Activated CD8-positive, alpha-beta T cell treated with anti-CD3 and anti-CD28 coated beads, Interleukin-2, amount 10 ng/mL, durations not matched to agents 7 days and 5 days (primary cell): ENCODE measurements around the gene NF1. TPM values are rescaled to one million over a fixed set of nuclear protein-coding genes. Genes with fewer than 3 reads are reported as not detected.
"Not testable (repeated sequence)": the region's sequence is repeated elsewhere in the genome, so short reads cannot be mapped to it uniquely, and the experiment has no call there.

Experiments used
- ATAC-seq: fragments of 150-1000 bp; cut with Tn5 transposase; one replicate; pipeline ENCODE4 v1.10.0; 2021; ENCODE audit warnings: moderate library complexity
- CTCF ChIA-PET: fragments of 350-600 bp; sonication (Branson Sonifier 250); formaldehyde crosslinking; loops from one replicate; lab custom pipeline; 2021; ENCODE audit warnings: antibody characterized with exemption; lab: Charles Lee
- POLR2A ChIA-PET: fragments of 350-600 bp; sonication (Branson Sonifier 250); formaldehyde crosslinking; loops from one replicate; lab custom pipeline; 2021; ENCODE audit warnings: antibody characterized with exemption; lab: Charles Lee
- DNase-seq: peaks from one replicate; pipeline ENCODE4 v3.0.0-alpha.2; 2020
- H3K27ac Mint-ChIP-seq: one replicate; pipeline ENCODE4 v1.8.0; 2021; ENCODE audit warnings: mild to moderate bottlenecking, mixed read lengths
- H3K27me3 Mint-ChIP-seq: one replicate; pipeline ENCODE4 v1.8.0; 2021; ENCODE audit warnings: low read depth, mixed read lengths
- H3K36me3 Mint-ChIP-seq: one replicate; pipeline ENCODE4 v1.8.0; 2021; ENCODE audit warnings: low read depth, mixed read lengths
- H3K4me1 Mint-ChIP-seq: one replicate; pipeline ENCODE4 v1.8.0; 2021; ENCODE audit warnings: low read depth, mixed read lengths
- H3K4me3 Mint-ChIP-seq: one replicate; pipeline ENCODE4 v1.8.0; 2021; ENCODE audit warnings: mild to moderate bottlenecking, mixed read lengths
- H3K9me3 Mint-ChIP-seq: one replicate; pipeline ENCODE4 v1.8.0; 2022; ENCODE audit warnings: mixed read lengths; ENCODE audit not compliant: insufficient read depth
- total RNA-seq, 2 experiments: library from RNA; stranded (reverse); gene quantifications; one replicate each; pipeline ENCODE4 v1.2.3, GENCODE V29; 2021

Gene NF1
- total RNA-seq, 2 experiments from 2014 or later = 16.7 to 17.4 TPM

- ATAC-seq = no peak
- DNase-seq = no peak
- Mint-ChIP-seq H3K4me1 (peaks cover 39% of the 10 kb centered on the region), H3K9me3 (no peaks in the 10 kb centered on the region), H3K27me3 (no peaks in the 10 kb centered on the region), H3K27ac (peak overlapping the region; percentile 98), H3K36me3 (peaks cover 64% of the 10 kb centered on the region), H3K4me3 (peak overlapping the region; percentile 94)
- CTCF ChIA-PET = interaction anchor here (0.6 to 1.4 kb wide), 3 partner anchors 10 to 200 kb away, joined by 3 to 5 read pairs (median 4); no protein-coding TSS in a partner anchor
- POLR2A ChIA-PET = interaction anchor here (0.6 to 5.5 kb wide), 4 partner anchors 10 to 99 kb away, joined by 3 to 185 read pairs (median 6); partner anchors contain the start of gene EVI2A
These were observed 213.9 kb downstream of the NF1 start for GRCh38 chr17:31308372-31309334.

GRCh38 chr17:31309556-31309955 lies 214.8 kb downstream of the NF1 start:
- Mint-ChIP-seq H3K27me3 (no peaks in the 10 kb centered on the region), H3K27ac (peak overlapping the region; percentile 98), H3K4me1 (peaks cover 41% of the 10 kb centered on the region), H3K9me3 (peaks cover 3% of the 10 kb centered on the region), H3K4me3 (peak overlapping the region; percentile 94), H3K36me3 (peaks cover 61% of the 10 kb centered on the region)
- no peak for ATAC-seq
- ChIA-PET CTCF (interaction anchor here (0.6 to 3.1 kb wide), 5 partner anchors 9 to 199 kb away, joined by 3 to 24 read pairs (median 5); partner anchors contain the start of gene EVI2A), POLR2A (interaction anchor here (5.5 kb wide), 1 partner anchor 11 kb away, joined by 185 read pairs; the partner anchor contains the start of gene EVI2A)
- no peak for DNase-seq

GRCh38 chr17:31310260-31310659 lies 215.5 kb downstream of the NF1 start:
- H3K27ac Mint-ChIP-seq = peak overlapping the region; percentile 98
- DNase-seq (peak; percentile 77), ATAC-seq (peak; percentile 62)
- CTCF ChIA-PET = interaction anchor here (0.6 to 3.1 kb wide), 6 partner anchors 8 to 1725 kb away, joined by 3 to 24 read pairs (median 4); partner anchors contain the start of gene EVI2A
- H3K36me3 Mint-ChIP-seq = peaks cover 56% of the 10 kb centered on the region
- H3K27me3 Mint-ChIP-seq = no peaks in the 10 kb centered on the region
- H3K4me3 Mint-ChIP-seq = peak overlapping the region; percentile 94
- peaks cover 7% of the 10 kb centered on the region for H3K9me3 Mint-ChIP-seq
- POLR2A ChIA-PET = interaction anchor here (0.7 to 5.5 kb wide), 5 partner anchors 11 to 206 kb away, joined by 3 to 185 read pairs (median 5); partner anchors contain the start of gene EVI2A
- H3K4me1 Mint-ChIP-seq = peaks cover 43% of the 10 kb centered on the region

GRCh38 chr17:31310886-31311285 lies 216.1 kb downstream of the NF1 start:
- peak overlapping the region; percentile 94 for H3K4me3 Mint-ChIP-seq
- H3K9me3 Mint-ChIP-seq = peaks cover 7% of the 10 kb centered on the region
- H3K27ac Mint-ChIP-seq = peak overlapping the region; percentile 95
- peak; percentile 44 for DNase-seq
- H3K27me3 Mint-ChIP-seq = no peaks in the 10 kb centered on the region
- H3K4me1 Mint-ChIP-seq = peaks cover 47% of the 10 kb centered on the region
- POLR2A ChIA-PET = interaction anchor here (0.7 to 5.5 kb wide), 4 partner anchors 10 to 625 kb away, joined by 3 to 185 read pairs (median 6); partner anchors contain the start of gene EVI2A
- H3K36me3 Mint-ChIP-seq = peaks cover 53% of the 10 kb centered on the region
- CTCF ChIA-PET = interaction anchor here (0.6 to 3.1 kb wide), 3 partner anchors 10 to 1726 kb away, joined by 3 to 24 read pairs (median 3); partner anchors contain the start of gene EVI2A
- ATAC-seq = peak; percentile 18

- H3K27ac Mint-ChIP-seq = peak overlapping the region; percentile 95
- ChIA-PET POLR2A (interaction anchor here (2.5 to 5.5 kb wide), 2 partner anchors 9 to 17 kb away, joined by 6 to 185 read pairs; partner anchors contain the start of gene EVI2A), CTCF (interaction anchor here (1.1 to 3.1 kb wide), 2 partner anchors 9 to 61 kb away, joined by 3 to 24 read pairs; partner anchors contain the start of gene EVI2A)
- H3K36me3 Mint-ChIP-seq = peaks cover 51% of the 10 kb centered on the region
- ATAC-seq (no peak), DNase-seq (no peak)
- peak overlapping the region; percentile 94 for H3K4me3 Mint-ChIP-seq
- H3K4me1 Mint-ChIP-seq = peaks cover 53% of the 10 kb centered on the region
- peaks cover 7% of the 10 kb centered on the region for H3K9me3 Mint-ChIP-seq
- H3K27me3 Mint-ChIP-seq = no peaks in the 10 kb centered on the region
These were observed 216.7 kb downstream of the NF1 start for GRCh38 chr17:31311526-31311925.

- H3K27ac Mint-ChIP-seq = peak overlapping the region; percentile 95
- not testable (repeated sequence) for H3K9me3 Mint-ChIP-seq, ATAC-seq, H3K27me3 Mint-ChIP-seq
- H3K36me3 Mint-ChIP-seq = peaks cover 50% of the 10 kb centered on the region
- POLR2A ChIA-PET = interaction anchor here (2.5 to 5.5 kb wide), 2 partner anchors 9 to 16 kb away, joined by 6 to 185 read pairs; partner anchors contain the start of gene EVI2A
- CTCF ChIA-PET = interaction anchor here (1.1 to 3.1 kb wide), 2 partner anchors 8 to 60 kb away, joined by 3 to 24 read pairs; partner anchors contain the start of gene EVI2A
- DNase-seq = peak; percentile 66
- peaks cover 54% of the 10 kb centered on the region for H3K4me1 Mint-ChIP-seq
- peak overlapping the region; percentile 94 for H3K4me3 Mint-ChIP-seq
These were observed 217.4 kb downstream of the NF1 start for GRCh38 chr17:31312223-31312622.

GRCh38 chr17:31313982-31314781 lies 219.4 kb downstream of the NF1 start, which contains the start of gene EVI2B:
Gene EVI2B (minus strand): TSS chr17:31314054. CDS start chr17:31305609, 8,445 bp downstream.
- DNase-seq = no peak
- peaks cover 50% of the 10 kb centered on the region for H3K36me3 Mint-ChIP-seq
- ATAC-seq = peak; percentile 34
- ChIA-PET CTCF (interaction anchor here (1.1 to 1.3 kb wide), 2 partner anchors 54 to 58 kb away, joined by 3 to 6 read pairs; no protein-coding TSS in a partner anchor), POLR2A (interaction anchor here (0.6 to 5.5 kb wide), 4 partner anchors 7 to 408 kb away, joined by 3 to 185 read pairs (median 4); partner anchors contain the start of gene EVI2A)
- H3K4me1 Mint-ChIP-seq = peaks cover 40% of the 10 kb centered on the region
- H3K27me3 Mint-ChIP-seq = no peaks in the 10 kb centered on the region
- H3K4me3 Mint-ChIP-seq = peak within 1 kb of the TSS; percentile 90
- H3K9me3 Mint-ChIP-seq = peaks cover 7% of the 10 kb centered on the region
- peak within 1 kb of the TSS; percentile 92 for H3K27ac Mint-ChIP-seq

- H3K4me1 Mint-ChIP-seq = peaks cover 36% of the 10 kb centered on the region
- DNase-seq (no peak), ATAC-seq (no peak)
- H3K27me3 Mint-ChIP-seq = no peaks in the 10 kb centered on the region
- peak overlapping the region; percentile 90 for H3K4me3 Mint-ChIP-seq
- H3K9me3 Mint-ChIP-seq = peaks cover 7% of the 10 kb centered on the region
- CTCF ChIA-PET = interaction anchor here (1.1 to 1.3 kb wide), 2 partner anchors 53 to 58 kb away, joined by 3 to 6 read pairs; no protein-coding TSS in a partner anchor
- POLR2A ChIA-PET = no interaction called here
- peak overlapping the region; percentile 92 for H3K27ac Mint-ChIP-seq
- peaks cover 51% of the 10 kb centered on the region for H3K36me3 Mint-ChIP-seq
These were observed 220.0 kb downstream of the NF1 start for GRCh38 chr17:31314782-31315100.

GRCh38 chr17:31318298-31318801 lies 223.6 kb downstream of the NF1 start:
- ATAC-seq = peak; percentile 28
- DNase-seq = peak; percentile 57
- ChIA-PET POLR2A (interaction anchor here (0.6 to 6.2 kb wide), 6 partner anchors 7 to 169 kb away, joined by 3 to 185 read pairs (median 3); partner anchors contain the start of gene EVI2B), CTCF (interaction anchor here (0.8 kb wide), 1 partner anchor 9 kb away, joined by 3 read pairs; no protein-coding TSS in a partner anchor)
- H3K9me3 Mint-ChIP-seq = peaks cover 7% of the 10 kb centered on the region
- H3K27ac Mint-ChIP-seq = peak overlapping the region; percentile 90
- H3K36me3 Mint-ChIP-seq = peaks cover 44% of the 10 kb centered on the region
- H3K27me3 Mint-ChIP-seq = no peaks in the 10 kb centered on the region
- H3K4me3 Mint-ChIP-seq = peak overlapping the region; percentile 74
- H3K4me1 Mint-ChIP-seq = peaks cover 44% of the 10 kb centered on the region
